ENCODE measurements around the gene SYT3. TPM values are rescaled to one million over a fixed set of nuclear protein-coding genes. Genes with fewer than 3 reads are reported as not detected.
"Not testable (repeated sequence)": the region's sequence is repeated elsewhere in the genome, so short reads cannot be mapped to it uniquely, and the experiment has no call there.

SYT3 gene
- total and polyA plus RNA-seq, 5 donors = 0.25 to 1.0 (median 0.50) TPM

DNA sequence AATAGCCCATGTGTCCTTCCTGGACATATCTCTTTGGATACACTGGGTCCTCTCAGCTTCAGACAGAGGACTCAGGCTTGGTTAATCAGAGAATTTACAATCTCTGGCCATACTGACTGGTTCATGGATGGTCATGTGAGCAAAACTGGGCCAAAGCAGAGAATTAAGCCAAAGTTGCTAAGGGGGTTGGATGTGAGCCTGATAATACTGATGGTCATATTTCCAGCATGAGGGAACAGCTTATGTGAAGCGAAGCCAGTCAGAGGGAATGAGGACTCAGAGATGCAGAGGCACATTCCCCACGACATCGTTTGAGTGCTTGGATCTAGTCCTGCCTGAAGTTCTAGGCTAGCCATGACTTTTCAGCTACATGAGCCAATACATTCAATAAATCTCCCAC is 49.5 kb downstream of the SYT3 start:
- Histone ChIP-seq H3K27ac (ENCODE audit: low read length) (no peak overlapping the region), H3K27me3 (ENCODE audit: control insufficient read depth, insufficient read depth) (no peaks in the 10 kb centered on the region), H3K4me1 (ENCODE audit: control insufficient read depth, insufficient read depth, low read length) (no peaks in the 10 kb centered on the region), H3K9me3 (ENCODE audit: control insufficient read depth, low read length) (no peaks in the 10 kb centered on the region), H3K4me3 (ENCODE audit: low read length) (no peak overlapping the region)
- intact Hi-C loops (cut with DNase I) = no loop called here
- ATAC-seq (no peak), DNase-seq (no peak)
- WGBS = 56% methylated on average over 3 of the region's 3 CpGs

GRCh38 chr19:50581795-50582660 is 57.7 kb downstream of the SYT3 start:
- intact Hi-C loops (cut with DNase I); DNase-seq; H3K4me1 ChIP-seq (ENCODE audit: control insufficient read depth, insufficient read depth, low read length); H3K9me3 ChIP-seq (ENCODE audit: control insufficient read depth, low read length); ATAC-seq; H3K4me3 ChIP-seq (ENCODE audit: low read length); H3K27ac ChIP-seq (ENCODE audit: low read length); H3K27me3 ChIP-seq (ENCODE audit: control insufficient read depth, insufficient read depth): not testable (repeated sequence)
- WGBS = 77% methylated on average over 23 of the region's 24 CpGs

GRCh38 chr19:50580970-50581634 is 58.6 kb downstream of the SYT3 start:
- intact Hi-C loops (cut with DNase I) = no loop called here
- H3K4me3 ChIP-seq (ENCODE audit: low read length) = no peak overlapping the region
- no peak for DNase-seq
- H3K27ac ChIP-seq (ENCODE audit: low read length) = no peak overlapping the region
- H3K9me3 ChIP-seq (ENCODE audit: control insufficient read depth, low read length) = no peaks in the 10 kb centered on the region
- no peaks in the 10 kb centered on the region for H3K27me3 ChIP-seq (ENCODE audit: control insufficient read depth, insufficient read depth)
- 74% methylated on average over 13 of the region's 13 CpGs for WGBS
- ATAC-seq = no peak
- H3K4me1 ChIP-seq (ENCODE audit: control insufficient read depth, insufficient read depth, low read length) = no peaks in the 10 kb centered on the region

DNA sequence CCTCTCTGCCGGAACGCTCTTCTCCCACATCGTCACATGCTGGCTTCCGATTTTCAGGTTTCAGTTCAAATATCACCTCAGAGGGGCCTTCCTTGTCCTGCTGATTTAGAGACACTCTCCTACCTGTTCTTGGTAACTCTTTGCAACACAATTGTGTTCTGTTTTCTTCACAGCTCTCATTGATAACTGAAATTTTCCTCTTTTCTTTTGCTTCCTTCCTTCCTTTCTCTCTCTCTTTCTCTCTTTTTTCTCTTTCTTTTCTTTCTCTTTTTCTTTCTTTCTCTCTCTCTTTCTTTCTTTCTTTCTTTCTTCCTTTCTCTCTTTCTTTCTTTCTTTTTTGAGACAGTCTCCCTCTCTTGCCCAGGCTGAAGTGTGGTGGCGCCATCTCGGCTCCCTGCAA is 59.4 kb downstream of the SYT3 start:
- Histone ChIP-seq H3K4me1 (ENCODE audit: control insufficient read depth, insufficient read depth, low read length) (no peaks in the 10 kb centered on the region), H3K9me3 (ENCODE audit: control insufficient read depth, low read length) (no peaks in the 10 kb centered on the region), H3K27ac (ENCODE audit: low read length) (no peak overlapping the region), H3K4me3 (ENCODE audit: low read length) (no peak overlapping the region), H3K27me3 (ENCODE audit: control insufficient read depth, insufficient read depth) (no peaks in the 10 kb centered on the region)
- intact Hi-C loops (cut with DNase I) = no loop called here
- 94% methylated on average over 6 of the region's 6 CpGs for WGBS
- ATAC-seq (no peak), DNase-seq (no peak)

- intact Hi-C loops (cut with DNase I); H3K9me3 ChIP-seq (ENCODE audit: control insufficient read depth, low read length): not testable (repeated sequence)
- 76% methylated on average over 3 of the region's 3 CpGs for WGBS
Observed at GRCh38 chr19:50576769-50577168, 62.9 kb downstream of the SYT3 start.

GRCh38 chr19:50573741-50574461 is 65.8 kb downstream of the SYT3 start:
- H3K27ac ChIP-seq (ENCODE audit: low read length) = no peak overlapping the region
- intact Hi-C loops (cut with DNase I) = no loop called here
- DNase-seq = no peak
- H3K27me3 ChIP-seq (ENCODE audit: control insufficient read depth, insufficient read depth) = no peaks in the 10 kb centered on the region
- H3K4me1 ChIP-seq (ENCODE audit: control insufficient read depth, insufficient read depth, low read length) = no peaks in the 10 kb centered on the region
- WGBS = 64% methylated on average over 13 of the region's 13 CpGs
- no peaks in the 10 kb centered on the region for H3K9me3 ChIP-seq (ENCODE audit: control insufficient read depth, low read length)
- no peak for ATAC-seq
- H3K4me3 ChIP-seq (ENCODE audit: low read length) = no peak overlapping the region

More at GRCh38 chr19:50576769-50577168, 62.9 kb downstream of the SYT3 start:
- H3K27me3 ChIP-seq (ENCODE audit: control insufficient read depth, insufficient read depth); H3K27ac ChIP-seq (ENCODE audit: low read length); H3K4me3 ChIP-seq (ENCODE audit: low read length); DNase-seq; ATAC-seq; H3K4me1 ChIP-seq (ENCODE audit: control insufficient read depth, insufficient read depth, low read length): not testable (repeated sequence)

Other genes starting within 250 kb of the SYT3 start
- under 1 TPM in 2 of 4 donors, not detected in 2; 0.14 to 0.29 TPM for gene SPIB, start 220.9 kb downstream of the SYT3 start, total RNA-seq
- 0.02 TPM for gene SPIB, start 220.9 kb downstream of the SYT3 start, polyA plus RNA-seq
- gene MYBPC2, start 207.0 kb downstream of the SYT3 start, total RNA-seq = not detected
- gene MYBPC2, start 207.0 kb downstream of the SYT3 start, polyA plus RNA-seq = not detected
- gene EMC10, start 163.4 kb downstream of the SYT3 start, total RNA-seq = 100 to 1,000 TPM in 3 of 4 donors, 10 to 100 TPM in 1; 98.5 to 118 (median 104) TPM
- 134 TPM for gene EMC10, start 163.4 kb downstream of the SYT3 start, polyA plus RNA-seq
- gene GARIN5A, start 163.0 kb downstream of the SYT3 start, total RNA-seq = 1 to 10 TPM in 3 of 4 donors, under 1 TPM in 1; 0.86 to 2.3 (median 1.9) TPM
- gene GARIN5A, start 163.0 kb downstream of the SYT3 start, polyA plus RNA-seq = 3.0 TPM
- gene JOSD2, start 128.7 kb downstream of the SYT3 start, total RNA-seq = 10 to 100 TPM; 24.2 to 40.5 (median 39.5) TPM
- 55.2 TPM for gene JOSD2, start 128.7 kb downstream of the SYT3 start, polyA plus RNA-seq
- not detected for gene ASPDH, start 126.0 kb downstream of the SYT3 start, total RNA-seq
- gene ASPDH, start 126.0 kb downstream of the SYT3 start, polyA plus RNA-seq = not detected
- 1 to 10 TPM; 1.2 to 3.2 (median 2.0) TPM for gene LRRC4B, start 71.4 kb downstream of the SYT3 start, total RNA-seq
- 1.6 TPM for gene LRRC4B, start 71.4 kb downstream of the SYT3 start, polyA plus RNA-seq
- gene C19orf81, start 9.6 kb upstream of the SYT3 start, total RNA-seq = 1 to 10 TPM in 2 of 4 donors, not detected in 2; 1.5 TPM
- 0.52 TPM for gene C19orf81, start 9.6 kb upstream of the SYT3 start, polyA plus RNA-seq
- 1 to 10 TPM in 1 of 4 donors, under 1 TPM in 3; 0.09 to 1.2 (median 0.44) TPM for gene SHANK1, start 79.9 kb upstream of the SYT3 start, total RNA-seq
- 1.9 TPM for gene SHANK1, start 79.9 kb upstream of the SYT3 start, polyA plus RNA-seq
- gene CLEC11A, start 83.5 kb upstream of the SYT3 start, total RNA-seq = 10 to 100 TPM in 2 of 4 donors, 1 to 10 TPM in 2; 8.2 to 10.2 (median 10.0) TPM
- 5.5 TPM for gene CLEC11A, start 83.5 kb upstream of the SYT3 start, polyA plus RNA-seq
- gene GPR32, start 130.6 kb upstream of the SYT3 start, total RNA-seq = not detected
- gene GPR32, start 130.6 kb upstream of the SYT3 start, polyA plus RNA-seq = not detected
- not detected for gene ACP4, start 150.5 kb upstream of the SYT3 start, total RNA-seq
- gene ACP4, start 150.5 kb upstream of the SYT3 start, polyA plus RNA-seq = not detected
- under 1 TPM in 2 of 4 donors, not detected in 2; 0.54 to 0.82 TPM for gene KLK1, start 183.9 kb upstream of the SYT3 start, total RNA-seq
- 0.18 TPM for gene KLK1, start 183.9 kb upstream of the SYT3 start, polyA plus RNA-seq
- not detected for gene KLK15, start 193.7 kb upstream of the SYT3 start, total RNA-seq
- gene KLK15, start 193.7 kb upstream of the SYT3 start, polyA plus RNA-seq = not detected
- gene KLK3, start 215.0 kb upstream of the SYT3 start, total RNA-seq = not detected
- gene KLK3, start 215.0 kb upstream of the SYT3 start, polyA plus RNA-seq = not detected
- gene KLK2, start 233.6 kb upstream of the SYT3 start, total RNA-seq = not detected
- not detected for gene KLK2, start 233.6 kb upstream of the SYT3 start, polyA plus RNA-seq

Data from right cardiac atrium (tissue), 5 donors.